ENCODE results near the gene L3MBTL2.

L3MBTL2 gene

GRCh38 chr22:41240377-41241132, 35.4 kb downstream of the L3MBTL2 start, which contains the start of gene CHADL:
Gene CHADL, minus strand, starts transcription at chr22:41240931. Its CDS starts 50 bp downstream, at chr22:41240881.
- Mint-ChIP-seq H3K36me3 (ENCODE audit: insufficient read depth) (peaks cover 24% of the 10 kb centered on the region), H3K4me1 (ENCODE audit: low read depth in 2 of 2) (peaks cover 4 to 7% of the 10 kb centered on the region in 2 donors), H3K4me3 (peak within 1 kb of the TSS in 1 of 2 donors; percentile 67), H3K27me3 (no peaks in the 10 kb centered on the region), H3K9me3 (no peaks in the 10 kb centered on the region), H3K27ac (peak within 1 kb of the TSS; percentile 55 to 80)
- ATAC-seq (replicated peaks) (no peak), DNase-seq (no peak)

GRCh38 chr22:41241133-41241676, 36.1 kb downstream of the L3MBTL2 start:
- no peak overlapping the region for H3K27ac Mint-ChIP-seq
- H3K27me3 Mint-ChIP-seq: no peaks in the 10 kb centered on the region
- H3K4me1 Mint-ChIP-seq (ENCODE audit: low read depth in 2 of 2): peaks cover 4 to 7% of the 10 kb centered on the region in 2 donors
- no peaks in the 10 kb centered on the region for H3K9me3 Mint-ChIP-seq
- no peak for DNase-seq
- peaks cover 30% of the 10 kb centered on the region for H3K36me3 Mint-ChIP-seq (ENCODE audit: insufficient read depth)
- ATAC-seq (replicated peaks): no peak
- no peak overlapping the region for H3K4me3 Mint-ChIP-seq

- ATAC-seq (replicated peaks): no peak
- no peak overlapping the region for H3K27ac Mint-ChIP-seq
- DNase-seq: no peak
- H3K4me3 Mint-ChIP-seq: no peak overlapping the region
- peaks cover 2 to 4% of the 10 kb centered on the region in 2 donors for H3K4me1 Mint-ChIP-seq (ENCODE audit: low read depth in 2 of 2)
- peaks cover 35% of the 10 kb centered on the region for H3K36me3 Mint-ChIP-seq (ENCODE audit: insufficient read depth)
- no peaks in the 10 kb centered on the region for H3K9me3 Mint-ChIP-seq
- no peaks in the 10 kb centered on the region for H3K27me3 Mint-ChIP-seq
Observed at GRCh38 chr22:41242396-41243117, 37.4 kb downstream of the L3MBTL2 start.

- peak overlapping the region in 1 of 2 donors; percentile 32 for H3K27ac Mint-ChIP-seq
- no peak for DNase-seq
- no peaks in the 10 kb centered on the region for H3K27me3 Mint-ChIP-seq
- peaks cover 2 to 4% of the 10 kb centered on the region in 2 donors for H3K4me1 Mint-ChIP-seq (ENCODE audit: low read depth in 2 of 2)
- H3K36me3 Mint-ChIP-seq (ENCODE audit: insufficient read depth): peaks cover 41% of the 10 kb centered on the region
- H3K4me3 Mint-ChIP-seq: no peak overlapping the region
- no peak for ATAC-seq (replicated peaks)
- H3K9me3 Mint-ChIP-seq: no peaks in the 10 kb centered on the region
Observed at GRCh38 chr22:41243361-41243760, 38.2 kb downstream of the L3MBTL2 start.

GRCh38 chr22:41245917-41246499, 40.9 kb downstream of the L3MBTL2 start:
- Mint-ChIP-seq H3K27ac (no peak overlapping the region), H3K4me3 (no peak overlapping the region), H3K27me3 (no peaks in the 10 kb centered on the region), H3K36me3 (ENCODE audit: insufficient read depth) (peaks cover 44% of the 10 kb centered on the region), H3K4me1 (ENCODE audit: low read depth in 2 of 2) (no peaks in the 10 kb centered on the region), H3K9me3 (no peaks in the 10 kb centered on the region)
- DNase-seq (no peak), ATAC-seq (replicated peaks) (no peak)

GRCh38 chr22:41247703-41248102, 42.6 kb downstream of the L3MBTL2 start:
- H3K27me3 Mint-ChIP-seq: no peaks in the 10 kb centered on the region
- peaks cover 53% of the 10 kb centered on the region for H3K36me3 Mint-ChIP-seq (ENCODE audit: insufficient read depth)
- H3K27ac Mint-ChIP-seq: peak overlapping the region in 1 of 2 donors; percentile 59
- H3K4me3 Mint-ChIP-seq: no peak overlapping the region
- ATAC-seq (replicated peaks): no peak
- H3K9me3 Mint-ChIP-seq: no peaks in the 10 kb centered on the region
- no peak for DNase-seq
- H3K4me1 Mint-ChIP-seq (ENCODE audit: low read depth in 2 of 2): no peaks in the 10 kb centered on the region

GRCh38 chr22:41248314-41248713, 43.2 kb downstream of the L3MBTL2 start:
- Mint-ChIP-seq H3K36me3 (ENCODE audit: insufficient read depth) (peaks cover 59% of the 10 kb centered on the region), H3K27me3 (no peaks in the 10 kb centered on the region), H3K4me1 (ENCODE audit: low read depth in 2 of 2) (no peaks in the 10 kb centered on the region), H3K4me3 (no peak overlapping the region), H3K9me3 (no peaks in the 10 kb centered on the region), H3K27ac (peak overlapping the region in 1 of 2 donors; percentile 59)
- DNase-seq: no peak
- no peak for ATAC-seq (replicated peaks)

GRCh38 chr22:41248758-41249157, 43.6 kb downstream of the L3MBTL2 start:
- peak overlapping the region in 1 of 2 donors; percentile 59 for H3K27ac Mint-ChIP-seq
- no peak for DNase-seq
- peaks cover 64% of the 10 kb centered on the region for H3K36me3 Mint-ChIP-seq (ENCODE audit: insufficient read depth)
- H3K27me3 Mint-ChIP-seq: no peaks in the 10 kb centered on the region
- no peak for ATAC-seq (replicated peaks)
- no peak overlapping the region for H3K4me3 Mint-ChIP-seq
- H3K4me1 Mint-ChIP-seq (ENCODE audit: low read depth in 2 of 2): no peaks in the 10 kb centered on the region
- H3K9me3 Mint-ChIP-seq: no peaks in the 10 kb centered on the region

GRCh38 chr22:41249442-41249841, 44.3 kb downstream of the L3MBTL2 start:
- no peaks in the 10 kb centered on the region for H3K27me3 Mint-ChIP-seq
- no peak overlapping the region for H3K4me3 Mint-ChIP-seq
- H3K27ac Mint-ChIP-seq: peak overlapping the region in 1 of 2 donors; percentile 81
- H3K9me3 Mint-ChIP-seq: no peaks in the 10 kb centered on the region
- peaks cover 66% of the 10 kb centered on the region for H3K36me3 Mint-ChIP-seq (ENCODE audit: insufficient read depth)
- ATAC-seq (replicated peaks) (no peak), DNase-seq (no peak)
- no peaks in the 10 kb centered on the region for H3K4me1 Mint-ChIP-seq (ENCODE audit: low read depth in 2 of 2)

GRCh38 chr22:41250127-41250526, 45.0 kb downstream of the L3MBTL2 start:
- Mint-ChIP-seq H3K36me3 (ENCODE audit: insufficient read depth) (peaks cover 68% of the 10 kb centered on the region), H3K27ac (peak overlapping the region in 1 of 2 donors; percentile 81), H3K4me3 (no peak overlapping the region), H3K4me1 (ENCODE audit: low read depth in 2 of 2) (no peaks in the 10 kb centered on the region), H3K9me3 (no peaks in the 10 kb centered on the region), H3K27me3 (no peaks in the 10 kb centered on the region)
- no peak for ATAC-seq (replicated peaks)
- DNase-seq: no peak

- DNase-seq (no peak), ATAC-seq (replicated peaks) (no peak)
- Mint-ChIP-seq H3K27ac (no peak overlapping the region), H3K27me3 (no peaks in the 10 kb centered on the region), H3K4me3 (no peak overlapping the region), H3K9me3 (no peaks in the 10 kb centered on the region), H3K36me3 (ENCODE audit: insufficient read depth) (peaks cover 81% of the 10 kb centered on the region), H3K4me1 (ENCODE audit: low read depth in 2 of 2) (no peaks in the 10 kb centered on the region)
Observed at GRCh38 chr22:41252365-41252764, 47.3 kb downstream of the L3MBTL2 start.

- Mint-ChIP-seq H3K27me3 (no peaks in the 10 kb centered on the region), H3K4me1 (ENCODE audit: low read depth in 2 of 2) (no peaks in the 10 kb centered on the region), H3K36me3 (ENCODE audit: insufficient read depth) (peaks cover 92% of the 10 kb centered on the region), H3K4me3 (no peak overlapping the region), H3K27ac (peak overlapping the region in 1 of 2 donors; percentile 30), H3K9me3 (no peaks in the 10 kb centered on the region)
- DNase-seq (no peak), ATAC-seq (replicated peaks) (no peak)
Observed at GRCh38 chr22:41254230-41254629, 49.1 kb downstream of the L3MBTL2 start.

Data from effector memory CD8-positive, alpha-beta T cell (primary cell).